BJ (cell line): ENCODE measurements around the gene STXBP5L. TPM values are rescaled to one million over a fixed set of nuclear protein-coding genes. Genes with fewer than 3 reads are reported as not detected.
"Not testable (repeated sequence)": the region's sequence is repeated elsewhere in the genome, so short reads cannot be mapped to it uniquely, and the experiment has no call there.

Experiments used
- CTCF ChIA-PET: fragments of 350-600 bp; formaldehyde crosslinking; extraction: SDS; loops from one replicate; lab custom pipeline; 2021; ENCODE audit warnings: antibody characterized with exemption, inconsistent platforms; lab: Yijun Ruan, JAX
- POLR2A ChIA-PET: fragments of 300-600 bp; sonication (Branson Sonifier 250); formaldehyde crosslinking; extraction: SDS; loops from one replicate; lab custom pipeline; 2021; ENCODE audit warnings: antibody characterized with exemption; lab: Charles Lee
- DNase-seq: peaks from one replicate; pipeline ENCODE4 v3.0.0-alpha.2; 2011; ENCODE audit warnings: low read depth
- H3K27me3 ChIP-seq: 2 replicates; pipeline ENCODE4 v1.6.0; 2011; ENCODE audit warnings: low read length; ENCODE audit not compliant: control insufficient read depth, insufficient read depth
- H3K36me3 ChIP-seq: 2 replicates; pipeline ENCODE4 v1.5.1; 2011; ENCODE audit warnings: low read length; ENCODE audit not compliant: control insufficient read depth, insufficient read depth
- H3K4me3 ChIP-seq: 2 replicates; pipeline ENCODE4 v1.5.1; 2011; ENCODE audit warnings: low read depth, mild to moderate bottlenecking, control low read depth, low read length
- CTCF ChIP-seq: IDR thresholded peaks from 2 replicates; pipeline ENCODE4 v1.5.1; 2011; ENCODE audit warnings: low read depth, mild to moderate bottlenecking, control low read depth, inconsistent platforms, low read length, moderate library complexity; ENCODE audit not compliant: insufficient read depth
- polyA plus RNA-seq: library from polyadenylated mRNA; depleted of rRNA; stranded (reverse); fragments of >200 nt; gene quantifications from 2 replicates; pipeline ENCODE4 v1.2.3, GENCODE V29; 2011

STXBP5L gene
- polyA plus RNA-seq, 1 experiment: not detected

DNA sequence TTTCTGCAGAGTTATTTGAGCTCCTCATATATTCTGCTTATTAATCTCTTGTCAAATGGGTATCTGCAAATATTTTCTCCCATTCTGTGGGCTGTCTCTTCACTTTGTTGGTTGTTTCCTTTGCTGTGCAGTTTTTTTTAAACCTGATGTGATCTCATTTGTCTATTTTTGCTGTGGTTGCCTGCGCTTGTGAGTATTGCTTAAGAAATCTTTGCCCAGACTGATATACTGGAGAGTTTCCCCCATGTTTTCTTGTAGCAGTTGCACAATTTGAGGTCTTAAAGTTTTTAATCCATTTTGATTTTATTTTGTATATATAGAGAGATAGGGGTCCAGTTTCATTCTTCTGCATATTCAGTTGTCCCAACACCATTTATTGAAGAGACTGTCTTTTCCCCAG is 535.5 kb downstream of the STXBP5L start:
- ChIA-PET POLR2A (no interaction called here), CTCF (no interaction called here)
- Histone ChIP-seq H3K27me3 (no peaks in the 10 kb centered on the region), H3K4me3 (no peak overlapping the region), H3K36me3 (no peaks in the 10 kb centered on the region)
- no peak for TF ChIP-seq CTCF
- DNase-seq: no peak

- CTCF ChIA-PET, POLR2A ChIA-PET, H3K27me3 ChIP-seq, H3K4me3 ChIP-seq, DNase-seq, H3K36me3 ChIP-seq: not testable (repeated sequence)
Measured at GRCh38 chr3:121451752-121452151, 543.7 kb downstream of the STXBP5L start.

DNA sequence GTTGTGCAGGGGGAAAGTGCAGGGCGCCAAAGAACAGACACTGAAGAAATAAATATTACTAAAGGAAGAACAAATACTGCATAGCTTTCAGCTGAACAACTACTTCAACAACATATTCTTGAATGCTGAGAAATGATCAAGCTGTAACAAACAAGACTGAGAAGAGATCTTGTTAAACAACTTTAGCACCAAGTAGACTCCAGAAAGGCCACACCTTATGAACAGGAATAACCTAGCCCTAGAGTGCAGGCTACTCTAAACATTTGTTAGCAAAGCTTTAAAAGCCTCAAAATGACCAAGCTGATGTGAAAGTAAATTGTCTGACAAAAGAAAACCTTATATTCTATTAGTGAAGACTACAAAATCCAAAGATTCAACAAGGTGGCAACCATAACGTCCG is 554.6 kb downstream of the STXBP5L start:
- Histone ChIP-seq H3K4me3 (no peak overlapping the region), H3K27me3 (no peaks in the 10 kb centered on the region), H3K36me3 (no peaks in the 10 kb centered on the region)
- no peak for TF ChIP-seq CTCF
- CTCF ChIA-PET: interaction anchor here (0.6 to 1.5 kb wide), 2 partner anchors 15 to 930 kb away, joined by 3 read pairs; no protein-coding TSS in a partner anchor
- POLR2A ChIA-PET: no interaction called here
- DNase-seq: no peak

GRCh38 chr3:121463745-121464144 is 555.7 kb downstream of the STXBP5L start:
- no peaks in the 10 kb centered on the region for H3K36me3 ChIP-seq
- ChIA-PET POLR2A (no interaction called here), CTCF (interaction anchor here (1.5 kb wide), 1 partner anchor 14 kb away, joined by 3 read pairs; no protein-coding TSS in a partner anchor)
- DNase-seq: no peak
- H3K27me3 ChIP-seq: no peaks in the 10 kb centered on the region
- no peak overlapping the region for H3K4me3 ChIP-seq
- no peak for TF ChIP-seq CTCF

- H3K27me3 ChIP-seq: no peaks in the 10 kb centered on the region
- DNase-seq: no peak
- H3K4me3 ChIP-seq: no peak overlapping the region
- ChIA-PET CTCF (interaction anchor here (0.7 to 1.8 kb wide), 2 partner anchors 14 to 49 kb away, joined by 3 to 7 read pairs; no protein-coding TSS in a partner anchor), POLR2A (no interaction called here)
- TF ChIP-seq CTCF: no peak
- H3K36me3 ChIP-seq: no peaks in the 10 kb centered on the region
Measured at GRCh38 chr3:121467085-121467484, 559.1 kb downstream of the STXBP5L start.

DNA sequence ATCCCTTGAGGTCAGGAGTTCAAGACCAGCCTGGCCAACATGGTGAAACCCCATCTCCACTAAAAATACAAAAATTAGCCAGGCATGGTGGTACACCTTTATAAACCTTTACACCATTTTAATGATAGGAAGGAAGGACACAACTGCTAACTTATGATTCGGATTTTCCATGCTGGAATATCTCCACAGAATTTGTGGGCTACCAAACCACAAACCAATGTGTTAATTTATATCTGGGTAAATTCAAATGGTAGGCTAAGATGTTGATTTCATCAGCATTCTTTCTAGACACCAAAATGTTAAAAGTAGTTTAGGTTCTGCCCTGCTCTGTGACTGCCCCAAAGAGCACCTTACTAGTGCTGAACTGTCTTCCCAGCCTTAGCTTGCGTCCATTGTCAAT is 565.0 kb downstream of the STXBP5L start:
- Histone ChIP-seq H3K4me3 (no peak overlapping the region), H3K27me3 (no peaks in the 10 kb centered on the region), H3K36me3 (no peaks in the 10 kb centered on the region)
- DNase-seq: no peak
- ChIA-PET CTCF (no interaction called here), POLR2A (no interaction called here)
- no peak for TF ChIP-seq CTCF
